Retinal pigment epithelial cell (primary cell): ENCODE results near the gene PHF8.

Experiments used
- DNase-seq: peaks from one replicate; pipeline ENCODE4 v3.0.0-alpha.2; 2010; ENCODE audit warnings: low read depth
- H3K4me3 ChIP-seq: 2 replicates; pipeline ENCODE4 v1.5.1; 2011; ENCODE audit warnings: mild to moderate bottlenecking, low read length, control low read depth, moderate library complexity
- CTCF ChIP-seq: conservative IDR thresholded peaks from 2 replicates; pipeline ENCODE4 v1.5.1; 2011; ENCODE audit warnings: low read depth, low read length, control low read depth, inconsistent platforms

PHF8 gene

GRCh38 chrX:54048412-54048811 is 4.1 kb upstream of the PHF8 start:
- no peak for TF ChIP-seq CTCF
- DNase-seq: no peak

DNA sequence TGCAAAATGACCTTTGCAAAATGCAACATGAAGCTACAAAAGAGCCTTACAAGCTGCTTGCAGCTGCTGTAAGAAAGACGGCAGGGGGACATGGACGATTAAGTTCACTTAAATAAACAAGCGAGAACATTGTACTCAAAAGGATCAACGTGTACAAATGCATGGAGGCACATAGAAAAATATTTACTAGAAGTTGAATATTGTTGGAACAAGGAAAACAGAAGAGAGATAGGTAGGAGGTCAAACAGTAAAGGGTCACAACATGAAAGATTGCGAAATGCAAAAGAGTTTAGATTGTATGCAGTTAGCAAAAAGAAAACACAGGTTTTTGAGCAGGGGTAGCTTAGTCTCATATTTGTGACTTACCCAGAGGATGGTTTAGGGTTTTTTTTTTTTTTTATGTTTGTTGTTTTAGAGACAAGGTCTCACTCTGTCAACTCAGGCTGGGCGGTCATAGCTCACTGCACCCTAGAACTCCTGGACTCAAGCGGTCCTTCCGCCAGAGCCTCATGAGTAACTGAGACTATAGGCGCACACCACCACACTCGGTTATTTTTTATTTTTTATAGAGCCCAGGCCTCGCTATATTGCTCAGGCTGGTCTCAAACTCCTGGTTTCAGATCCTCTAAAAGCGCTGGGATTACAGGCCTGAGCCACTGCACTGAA is 1.4 kb upstream of the PHF8 start:
- TF ChIP-seq CTCF: no peak
- no peak for DNase-seq

More at GRCh38 chrX:54048412-54048811, 4.1 kb upstream of the PHF8 start:
- no peak overlapping the region for H3K4me3 ChIP-seq

DNA sequence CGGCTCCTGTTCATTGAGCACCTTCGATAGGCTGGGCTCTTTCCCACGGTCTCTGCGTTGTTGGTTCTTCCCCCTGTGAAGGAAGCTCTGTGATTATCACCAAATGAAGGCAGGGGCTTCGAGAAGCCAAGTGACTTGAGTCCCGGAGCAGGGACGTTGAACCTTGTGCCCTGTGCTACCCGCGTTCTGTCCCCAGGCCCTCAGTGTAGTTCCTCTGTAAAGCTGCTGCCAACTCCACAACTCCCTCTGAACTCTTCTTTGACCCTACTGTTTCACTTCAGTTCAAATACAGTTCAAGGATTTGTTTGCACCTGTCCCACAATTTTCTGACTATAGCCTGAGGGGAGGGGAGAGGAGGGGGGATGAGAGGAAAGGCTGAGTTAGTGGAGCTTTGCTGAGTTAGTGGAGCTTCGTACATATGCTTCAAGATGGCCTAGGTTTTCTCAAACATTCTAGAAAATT is 635 bp upstream of the PHF8 start:
- peak overlapping the region; percentile 36 for H3K4me3 ChIP-seq
- TF ChIP-seq CTCF: no peak
- peak; percentile 4 for DNase-seq

More for the DNA sequence above, 1.4 kb upstream of the PHF8 start:
- H3K4me3 ChIP-seq: no peak overlapping the region

DNA sequence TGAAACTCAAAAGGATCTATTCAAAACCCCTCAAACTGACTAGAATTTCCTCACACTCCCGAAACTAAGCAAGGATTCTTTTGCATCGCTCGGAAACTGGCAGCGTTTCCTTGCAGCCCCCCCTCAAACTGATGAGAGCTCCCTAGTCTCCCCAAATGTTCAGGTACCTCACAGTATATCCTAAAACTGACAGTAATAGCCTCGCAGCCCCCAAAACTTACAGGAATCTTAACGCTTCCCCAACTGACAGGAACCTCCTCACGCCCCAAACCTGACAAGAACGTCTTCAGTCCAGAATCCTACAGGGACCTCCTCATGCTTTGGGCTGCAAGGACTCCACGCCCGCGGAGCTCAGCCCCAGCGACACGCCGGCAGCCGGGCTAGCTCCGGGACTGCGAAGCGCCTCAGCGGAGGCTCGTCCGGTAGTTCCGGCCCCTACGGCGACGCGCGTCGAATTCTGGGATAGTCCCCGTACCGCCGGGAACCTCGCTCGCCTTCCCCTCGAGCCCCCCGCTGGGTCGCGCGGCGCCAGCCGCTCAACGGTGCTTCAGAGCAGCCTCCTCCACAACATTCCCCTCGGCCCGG is 640 bp downstream of the PHF8 start:
- H3K4me3 ChIP-seq: peak overlapping the region; percentile 75
- no peak for TF ChIP-seq CTCF
- DNase-seq: no peak

DNA sequence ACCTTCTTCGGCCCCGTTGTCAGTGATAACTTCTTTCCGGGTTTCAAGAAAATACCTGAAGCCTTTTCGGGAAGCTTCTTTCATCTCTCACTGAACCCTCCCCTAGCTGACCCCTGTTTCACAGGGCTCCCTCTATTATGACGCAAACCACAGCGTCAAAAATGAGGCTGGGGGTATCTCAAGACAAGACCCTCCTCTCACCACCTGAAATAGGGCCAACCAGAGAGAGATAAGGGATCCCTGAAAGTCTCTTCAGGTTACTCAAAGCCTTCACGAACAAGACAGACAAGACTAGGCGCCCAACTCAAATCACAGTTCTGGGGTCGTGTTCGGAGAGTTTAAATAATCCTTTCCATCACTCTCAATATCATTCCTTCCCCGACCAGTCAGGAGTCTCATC is 1.2 kb downstream of the PHF8 start:
- H3K4me3 ChIP-seq: peak overlapping the region; percentile 75
- no peak for TF ChIP-seq CTCF
- DNase-seq: no peak

DNA sequence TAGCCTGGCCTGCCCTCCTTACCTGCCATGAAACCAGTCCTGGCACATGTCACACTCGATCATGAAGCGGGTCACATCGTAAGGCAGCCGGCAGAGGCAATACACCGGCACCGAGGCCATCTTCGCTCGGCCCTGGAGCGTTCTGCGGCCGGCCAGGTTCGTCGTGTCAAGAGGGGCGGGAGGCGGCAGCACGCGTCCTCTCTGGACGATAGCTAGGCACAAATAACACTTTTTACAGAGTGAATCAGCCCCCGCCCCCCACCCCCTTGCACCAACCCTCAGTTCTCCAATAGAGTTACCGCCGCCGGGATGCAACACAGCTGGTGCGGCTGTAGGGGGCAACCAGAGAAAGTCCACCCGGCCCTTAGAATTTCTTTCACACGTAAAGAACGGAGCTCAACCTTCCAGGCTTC is 1.7 kb downstream of the PHF8 start:
- peak overlapping the region; percentile 75 for H3K4me3 ChIP-seq
- DNase-seq: peak; percentile 4
- TF ChIP-seq CTCF: peak; percentile 39

- TF ChIP-seq CTCF: no peak
- no peak overlapping the region for H3K4me3 ChIP-seq
- no peak for DNase-seq
Measured at GRCh38 chrX:54030329-54030728, 13.9 kb downstream of the PHF8 start.
